GM10248 (cell line): ENCODE data around the gene ITGB6.
"Not testable (repeated sequence)": the region's sequence is repeated elsewhere in the genome, so short reads cannot be mapped to it uniquely, and the experiment has no call there.

Experiments
- CTCF ChIA-PET: fragments of 300-600 bp; sonication (Branson Sonifier 250); formaldehyde crosslinking; extraction: SDS; loops from one replicate; lab custom pipeline; 2021; ENCODE audit warnings: antibody characterized with exemption; lab: Yijun Ruan, JAX
- POLR2A ChIA-PET: fragments of 350-650 bp; sonication (Branson Sonifier 250); formaldehyde crosslinking; extraction: SDS; loops from one replicate; lab custom pipeline; 2020; ENCODE audit warnings: antibody characterized with exemption; lab: Yijun Ruan, JAX
- DNase-seq: peaks from one replicate; pipeline ENCODE4 v3.0.0; 2012; ENCODE audit errors: extremely low spot score
- TF ChIP-seq, protein P1 (sequence below): IDR thresholded peaks from 2 replicates; pipeline ENCODE4 v1.5.1; 2012; ENCODE audit warnings: mild to moderate bottlenecking, low read depth; ENCODE audit errors: extremely low read depth, missing control alignments, control extremely low read depth

ITGB6 gene

DNA sequence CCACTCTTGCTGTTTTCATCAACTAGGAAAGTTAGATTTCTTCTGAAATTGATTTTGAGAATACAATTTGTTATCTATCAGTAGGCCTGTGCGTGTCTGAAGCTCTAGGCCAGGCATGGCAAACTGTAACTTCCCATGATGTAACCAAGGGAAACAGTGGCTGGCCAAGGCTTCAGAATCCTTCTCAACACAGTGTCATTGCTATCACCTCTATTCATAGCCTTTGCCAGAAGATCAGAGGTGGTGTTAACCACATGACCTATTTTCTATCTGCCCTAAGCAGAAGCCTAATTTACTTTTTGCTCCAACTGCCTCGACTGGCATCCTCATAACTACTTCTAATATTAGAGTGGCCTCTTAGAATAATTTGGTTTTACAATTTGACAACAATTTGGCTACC, 2.5 kb downstream of the ITGB6 start:
- TF ChIP-seq, protein P1, sequence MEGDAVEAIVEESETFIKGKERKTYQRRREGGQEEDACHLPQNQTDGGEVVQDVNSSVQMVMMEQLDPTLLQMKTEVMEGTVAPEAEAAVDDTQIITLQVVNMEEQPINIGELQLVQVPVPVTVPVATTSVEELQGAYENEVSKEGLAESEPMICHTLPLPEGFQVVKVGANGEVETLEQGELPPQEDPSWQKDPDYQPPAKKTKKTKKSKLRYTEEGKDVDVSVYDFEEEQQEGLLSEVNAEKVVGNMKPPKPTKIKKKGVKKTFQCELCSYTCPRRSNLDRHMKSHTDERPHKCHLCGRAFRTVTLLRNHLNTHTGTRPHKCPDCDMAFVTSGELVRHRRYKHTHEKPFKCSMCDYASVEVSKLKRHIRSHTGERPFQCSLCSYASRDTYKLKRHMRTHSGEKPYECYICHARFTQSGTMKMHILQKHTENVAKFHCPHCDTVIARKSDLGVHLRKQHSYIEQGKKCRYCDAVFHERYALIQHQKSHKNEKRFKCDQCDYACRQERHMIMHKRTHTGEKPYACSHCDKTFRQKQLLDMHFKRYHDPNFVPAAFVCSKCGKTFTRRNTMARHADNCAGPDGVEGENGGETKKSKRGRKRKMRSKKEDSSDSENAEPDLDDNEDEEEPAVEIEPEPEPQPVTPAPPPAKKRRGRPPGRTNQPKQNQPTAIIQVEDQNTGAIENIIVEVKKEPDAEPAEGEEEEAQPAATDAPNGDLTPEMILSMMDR = no peak
- DNase-seq = no peak
- ChIA-PET CTCF (interaction anchor here (0.7 kb wide), 1 partner anchor 16 kb away, joined by 3 read pairs; no protein-coding TSS in a partner anchor), POLR2A (no interaction called here)

DNA sequence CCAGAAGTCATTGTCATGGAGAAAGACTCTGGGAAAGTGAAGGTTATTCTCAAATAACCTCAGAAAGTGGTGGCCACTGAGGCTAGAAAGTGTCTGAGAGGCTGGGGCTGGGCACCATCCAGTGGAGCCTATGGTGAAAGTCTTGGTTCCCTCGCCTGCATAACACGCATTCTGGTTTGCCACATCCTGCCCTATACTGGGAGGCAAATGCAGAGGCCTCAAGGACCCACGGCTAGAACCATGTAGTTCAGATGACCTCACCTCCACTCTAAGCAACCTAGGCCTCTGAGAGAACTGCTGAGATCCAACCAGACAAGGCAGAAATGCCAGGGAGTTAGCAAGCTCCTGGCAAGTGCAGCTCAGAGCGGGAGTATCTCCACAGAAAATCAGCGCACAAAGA, 5.1 kb downstream of the ITGB6 start:
- TF ChIP-seq, protein P1 = no peak
- no peak for DNase-seq
- POLR2A ChIA-PET = no interaction called here
- CTCF ChIA-PET = interaction anchor here (0.8 to 1.6 kb wide), 6 partner anchors 14 to 85 kb away, joined by 3 to 5 read pairs (median 4); no protein-coding TSS in a partner anchor

DNA sequence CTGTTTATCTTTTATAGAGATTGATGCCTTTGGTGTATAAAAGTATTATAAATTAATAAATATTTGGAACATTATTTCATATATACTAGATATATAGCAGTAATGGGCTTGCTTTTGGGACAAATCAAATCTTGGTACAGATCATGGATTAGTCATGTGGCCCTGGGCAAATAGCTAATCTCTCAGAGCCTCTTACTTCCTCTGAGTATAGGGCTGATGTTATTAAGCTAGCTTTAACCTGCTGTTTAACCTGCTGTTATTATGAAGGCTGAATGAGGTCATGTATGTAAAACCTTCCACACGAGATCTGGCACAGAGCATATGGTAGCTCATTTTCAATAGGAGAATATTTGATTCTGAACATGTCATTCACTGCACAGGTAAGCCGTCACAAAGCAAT, 5.7 kb downstream of the ITGB6 start:
- DNase-seq = no peak
- ChIA-PET POLR2A (no interaction called here), CTCF (interaction anchor here (0.8 to 1.6 kb wide), 5 partner anchors 14 to 84 kb away, joined by 3 to 5 read pairs (median 3); no protein-coding TSS in a partner anchor)
- TF ChIP-seq, protein P1 = no peak

DNA sequence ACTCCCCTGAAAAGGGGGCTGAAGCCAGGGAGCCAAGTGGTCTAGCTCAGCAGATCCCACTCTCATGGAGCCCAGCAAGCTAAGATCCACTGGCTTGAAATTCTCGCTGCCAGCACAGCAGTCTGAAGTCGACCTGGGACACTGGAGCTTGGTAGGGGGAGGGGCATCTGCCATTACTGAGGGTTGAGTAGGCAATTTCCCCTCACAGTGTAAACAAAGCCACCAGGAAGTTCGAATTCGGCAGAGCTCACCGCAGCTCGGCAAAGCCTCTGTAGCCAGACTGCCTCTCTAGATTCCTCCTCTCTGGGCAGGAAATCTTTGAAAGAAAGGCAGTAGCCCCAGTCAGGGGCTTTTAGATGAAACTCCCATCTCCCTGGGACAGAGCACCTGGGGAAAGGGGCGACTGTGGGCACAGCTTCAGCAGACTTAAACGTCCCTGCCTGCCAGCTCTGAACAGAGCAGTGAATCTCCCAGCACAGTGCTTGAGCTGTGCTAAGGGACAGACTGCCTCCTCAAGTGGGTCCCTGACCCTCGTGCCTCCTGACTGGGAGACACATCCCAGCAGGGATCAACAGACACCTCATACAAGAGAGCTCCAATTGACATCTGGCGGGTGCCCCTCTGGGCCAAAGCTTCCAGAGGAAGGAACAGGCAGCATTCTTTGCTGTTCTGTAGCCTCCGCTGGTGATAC, 18.8 kb downstream of the ITGB6 start:
- CTCF ChIA-PET = interaction anchor here (1.2 to 1.5 kb wide), 3 partner anchors 8 to 28 kb away, joined by 3 read pairs; no protein-coding TSS in a partner anchor
- not testable (repeated sequence) for DNase-seq
- POLR2A ChIA-PET = interaction anchor here (0.6 kb wide), 1 partner anchor 209 kb away, joined by 5 read pairs; no protein-coding TSS in a partner anchor

DNA sequence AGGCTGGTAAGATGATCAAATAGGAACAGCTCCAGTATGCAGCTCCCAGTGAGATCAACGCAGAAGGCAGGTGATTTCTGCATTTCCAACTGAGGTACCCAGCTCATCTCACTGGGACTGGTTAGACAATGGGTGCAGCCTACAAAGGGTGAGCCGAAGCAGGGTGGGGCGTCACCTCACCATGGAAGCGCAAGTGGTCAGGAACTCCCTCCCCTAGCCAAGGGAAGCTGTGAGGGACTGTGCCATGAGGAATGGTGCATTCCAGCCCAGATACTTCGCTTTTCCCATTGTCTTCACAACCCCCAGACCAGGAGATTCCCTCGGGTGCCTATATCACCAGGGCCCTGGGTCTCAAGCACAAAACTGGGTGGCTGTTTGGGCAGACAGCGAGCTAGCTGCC, 19.4 kb downstream of the ITGB6 start:
- CTCF ChIA-PET = interaction anchor here (1.2 kb wide), 2 partner anchors 17 to 29 kb away, joined by 3 read pairs; no protein-coding TSS in a partner anchor
- POLR2A ChIA-PET = interaction anchor here (0.6 kb wide), 1 partner anchor 210 kb away, joined by 5 read pairs; no protein-coding TSS in a partner anchor
- DNase-seq = not testable (repeated sequence)

DNA sequence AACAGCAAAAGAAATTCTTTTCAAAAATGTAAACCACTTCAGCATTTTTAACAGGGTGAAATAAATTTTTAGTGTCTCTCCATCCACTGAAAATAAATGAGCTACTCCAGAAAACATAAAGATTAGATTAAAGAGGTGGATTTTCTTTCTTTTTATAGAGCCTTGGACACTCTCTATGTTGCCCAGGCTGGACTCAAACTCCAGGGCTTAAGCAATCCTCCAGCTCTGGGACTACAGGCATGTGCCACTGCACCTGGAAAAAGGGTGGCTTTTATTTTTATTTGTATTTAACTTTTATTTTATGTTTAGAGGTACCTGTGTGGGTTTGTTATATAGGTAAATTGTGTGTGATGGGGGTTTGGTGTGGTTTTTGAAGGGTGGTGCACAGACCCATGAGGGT, 19.9 kb downstream of the ITGB6 start:
- CTCF ChIA-PET = interaction anchor here (1.2 kb wide), 1 partner anchor 30 kb away, joined by 3 read pairs; no protein-coding TSS in a partner anchor
- DNase-seq = no peak
- POLR2A ChIA-PET = no interaction called here
- TF ChIP-seq, protein P1 = no peak

DNA sequence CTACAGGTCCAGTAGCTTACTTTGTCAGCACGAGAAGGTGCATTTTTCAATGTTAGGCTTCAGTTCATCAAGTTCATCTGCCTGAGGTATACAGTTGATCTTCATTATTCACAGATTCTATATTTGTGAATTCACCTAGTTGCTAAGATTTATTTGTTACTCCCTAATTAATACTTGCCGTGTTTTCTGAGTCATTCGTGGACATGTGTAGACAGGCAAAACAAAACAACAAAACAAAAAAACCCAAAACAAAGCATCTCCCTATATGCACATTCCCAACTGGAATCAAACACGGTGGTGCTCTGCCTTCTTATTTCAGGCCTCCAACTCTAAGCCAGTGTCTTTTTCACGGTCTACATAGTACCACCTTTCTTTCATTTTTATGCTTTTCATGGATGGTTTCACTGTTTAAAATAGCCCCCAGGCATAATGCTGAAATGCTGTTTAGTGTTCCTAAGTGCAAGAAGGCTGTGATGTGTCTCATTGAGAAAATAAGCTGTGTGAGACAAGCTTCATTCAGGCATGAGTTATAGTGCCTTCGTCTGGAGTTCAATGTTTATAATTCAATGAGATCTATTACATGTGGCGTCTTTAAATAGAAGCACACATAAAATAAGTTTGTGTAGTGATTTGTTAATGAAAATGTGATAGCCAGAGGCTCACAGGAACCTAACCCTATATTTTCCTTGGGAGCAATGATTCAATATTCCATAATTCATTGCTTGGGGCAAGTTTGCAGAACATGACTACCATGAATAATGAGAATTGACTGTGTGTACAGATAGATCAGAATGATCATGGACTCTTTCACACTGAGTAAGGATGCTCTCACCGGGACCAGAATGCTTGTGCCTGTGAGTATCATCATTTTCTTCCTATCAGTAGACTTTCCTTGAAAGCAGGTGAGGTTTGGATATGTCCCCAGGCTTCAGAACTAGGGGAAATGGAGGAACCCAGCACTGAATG, 24.6 kb downstream of the ITGB6 start:
- DNase-seq = no peak
- TF ChIP-seq, protein P1 = no peak
- POLR2A ChIA-PET = no interaction called here
- CTCF ChIA-PET = interaction anchor here (0.8 kb wide), 1 partner anchor 9 kb away, joined by 3 read pairs; no protein-coding TSS in a partner anchor
